Neural crest cell (in vitro differentiated cells): ENCODE results near the gene PPP1R26. TPM values are rescaled to one million over a fixed set of nuclear protein-coding genes. Genes with fewer than 3 reads are reported as not detected.
"Not testable (repeated sequence)": the region's sequence is repeated elsewhere in the genome, so short reads cannot be mapped to it uniquely, and the experiment has no call there.

Experiments used
- DNase-seq: peaks from one replicate; pipeline ENCODE4 v3.0.0; 2021; ENCODE audit warnings: low read depth, mixed read lengths, low spot score
- H3K27ac Mint-ChIP-seq: one replicate; pipeline ENCODE4 v1.8.0; 2021; ENCODE audit warnings: mild to moderate bottlenecking, mixed read lengths; ENCODE audit not compliant: unreplicated experiment
- H3K27me3 Mint-ChIP-seq: 2 replicates; pipeline ENCODE4 v1.8.0; 2021; ENCODE audit warnings: low read depth, mild to moderate bottlenecking, mixed read lengths
- H3K36me3 Mint-ChIP-seq: 2 replicates; pipeline ENCODE4 v1.8.0; 2021; ENCODE audit warnings: low read depth, mild to moderate bottlenecking, mixed read lengths
- H3K4me1 Mint-ChIP-seq: 2 replicates; pipeline ENCODE4 v1.8.0; 2021; ENCODE audit warnings: mixed read lengths
- H3K4me3 Mint-ChIP-seq: one replicate; pipeline ENCODE4 v1.8.0; 2021; ENCODE audit warnings: mild to moderate bottlenecking, mixed read lengths
- H3K9me3 Mint-ChIP-seq: 2 replicates; pipeline ENCODE4 v1.8.0; 2021; ENCODE audit warnings: mixed read lengths
- CTCF ChIP-seq: fragments of 200-600 bp; sonication (generic); conservative IDR thresholded peaks from 2 replicates; pipeline ENCODE4 v1.5.0; 2021; ENCODE audit warnings: antibody characterized with exemption, mild to moderate bottlenecking
- total RNA-seq: library from RNA; stranded (reverse); gene quantifications from 2 replicates; pipeline ENCODE4 v1.2.1, GENCODE V29; 2021

Gene PPP1R26
- total RNA-seq, 1 donor from 2014 or later = 27.5 TPM

GRCh38 chr9:135526730-135527571 is 47.4 kb downstream of the PPP1R26 start:
- H3K4me1 Mint-ChIP-seq = peaks cover 8% of the 10 kb centered on the region
- no peak for TF ChIP-seq CTCF
- no peaks in the 10 kb centered on the region for H3K27me3 Mint-ChIP-seq
- H3K4me3 Mint-ChIP-seq = no peak overlapping the region
- DNase-seq = no peak
- H3K36me3 Mint-ChIP-seq = no peaks in the 10 kb centered on the region
- no peak overlapping the region for H3K27ac Mint-ChIP-seq
- H3K9me3 Mint-ChIP-seq = no peaks in the 10 kb centered on the region

GRCh38 chr9:135528842-135529435 is 49.4 kb downstream of the PPP1R26 start:
- H3K36me3 Mint-ChIP-seq, H3K27ac Mint-ChIP-seq, H3K4me1 Mint-ChIP-seq, H3K27me3 Mint-ChIP-seq, DNase-seq, H3K4me3 Mint-ChIP-seq, H3K9me3 Mint-ChIP-seq: not testable (repeated sequence)

GRCh38 chr9:135530146-135530545 is 50.6 kb downstream of the PPP1R26 start:
- no peaks in the 10 kb centered on the region for H3K9me3 Mint-ChIP-seq
- no peak for TF ChIP-seq CTCF

GRCh38 chr9:135531096-135531495 is 51.5 kb downstream of the PPP1R26 start:
- DNase-seq = no peak
- TF ChIP-seq CTCF = no peak
- no peak overlapping the region for H3K27ac Mint-ChIP-seq
- H3K27me3 Mint-ChIP-seq = peaks cover 3% of the 10 kb centered on the region
- peaks cover 4% of the 10 kb centered on the region for H3K4me1 Mint-ChIP-seq
- H3K9me3 Mint-ChIP-seq = no peaks in the 10 kb centered on the region
- H3K36me3 Mint-ChIP-seq = no peaks in the 10 kb centered on the region
- no peak overlapping the region for H3K4me3 Mint-ChIP-seq

More at GRCh38 chr9:135530146-135530545, 50.6 kb downstream of the PPP1R26 start:
- Mint-ChIP-seq H3K27ac (no peak overlapping the region), H3K36me3 (no peaks in the 10 kb centered on the region), H3K4me3 (no peak overlapping the region), H3K27me3 (peaks cover 3% of the 10 kb centered on the region), H3K4me1 (peaks cover 4% of the 10 kb centered on the region)
- no peak for DNase-seq

GRCh38 chr9:135533113-135533512 is 53.5 kb downstream of the PPP1R26 start:
- TF ChIP-seq CTCF = no peak
- no peak for DNase-seq
- no peak overlapping the region for H3K27ac Mint-ChIP-seq
- H3K4me1 Mint-ChIP-seq = peaks cover 4% of the 10 kb centered on the region
- H3K4me3 Mint-ChIP-seq = no peak overlapping the region
- H3K36me3 Mint-ChIP-seq = no peaks in the 10 kb centered on the region
- H3K27me3 Mint-ChIP-seq = peaks cover 19% of the 10 kb centered on the region
- H3K9me3 Mint-ChIP-seq = no peaks in the 10 kb centered on the region

GRCh38 chr9:135533674-135534073 is 54.1 kb downstream of the PPP1R26 start:
- Mint-ChIP-seq H3K27ac (no peak overlapping the region), H3K27me3 (peaks cover 24% of the 10 kb centered on the region), H3K4me1 (peaks cover 4% of the 10 kb centered on the region), H3K4me3 (no peak overlapping the region), H3K36me3 (no peaks in the 10 kb centered on the region), H3K9me3 (no peaks in the 10 kb centered on the region)
- no peak for DNase-seq
- no peak for TF ChIP-seq CTCF

GRCh38 chr9:135534192-135534711 is 54.7 kb downstream of the PPP1R26 start:
- H3K4me3 Mint-ChIP-seq, H3K4me1 Mint-ChIP-seq, H3K27ac Mint-ChIP-seq, H3K9me3 Mint-ChIP-seq, H3K36me3 Mint-ChIP-seq, DNase-seq: not testable (repeated sequence)
- H3K27me3 Mint-ChIP-seq = peaks cover 28% of the 10 kb centered on the region

- not testable (repeated sequence) for DNase-seq, H3K9me3 Mint-ChIP-seq, H3K4me1 Mint-ChIP-seq, H3K27ac Mint-ChIP-seq, H3K4me3 Mint-ChIP-seq, H3K36me3 Mint-ChIP-seq
- peaks cover 32% of the 10 kb centered on the region for H3K27me3 Mint-ChIP-seq
Measured at GRCh38 chr9:135534826-135535225, 55.2 kb downstream of the PPP1R26 start.
